GM19035 (cell line): Measurements from ENCODE around the gene RNGTT.
"Not testable (repeated sequence)": the region's sequence is repeated elsewhere in the genome, so short reads cannot be mapped to it uniquely, and the experiment has no call there.

ENCODE experiments used
- ATAC-seq: cut with Tn5 transposase; IDR thresholded peaks from one replicate; pipeline ENCODE4 v1.9.1; 2021; ENCODE audit not compliant: unreplicated experiment

RNGTT gene

GRCh38 chr6:88914895-88915598, 48.4 kb downstream of the RNGTT start:
- no peak for ATAC-seq

- no peak for ATAC-seq
Measured at GRCh38 chr6:88914180-88914579, 49.2 kb downstream of the RNGTT start.

- no peak for ATAC-seq
Measured at GRCh38 chr6:88913471-88913870, 49.9 kb downstream of the RNGTT start.

GRCh38 chr6:88910922-88911778, 52.3 kb downstream of the RNGTT start:
- ATAC-seq, result no peak

GRCh38 chr6:88908598-88909548, 54.5 kb downstream of the RNGTT start:
- ATAC-seq, result no peak

GRCh38 chr6:88907148-88907547, 56.3 kb downstream of the RNGTT start:
- ATAC-seq, result not testable (repeated sequence)

GRCh38 chr6:88899569-88900316, 63.7 kb downstream of the RNGTT start:
- ATAC-seq, result no peak

- no peak for ATAC-seq
Measured at GRCh38 chr6:88895911-88896310, 67.5 kb downstream of the RNGTT start.

GRCh38 chr6:88890860-88891845, 72.3 kb downstream of the RNGTT start:
- no peak for ATAC-seq

- no peak for ATAC-seq
Measured at GRCh38 chr6:88890394-88890793, 73.0 kb downstream of the RNGTT start.

- no peak for ATAC-seq
Measured at GRCh38 chr6:88884361-88884760, 79.1 kb downstream of the RNGTT start.

GRCh38 chr6:88882536-88882935, 80.9 kb downstream of the RNGTT start:
- no peak for ATAC-seq

GRCh38 chr6:88881451-88881850, 82.0 kb downstream of the RNGTT start:
- ATAC-seq, result no peak

GRCh38 chr6:88880021-88880420, 83.4 kb downstream of the RNGTT start:
- ATAC-seq, result no peak

GRCh38 chr6:88877893-88878292, 85.5 kb downstream of the RNGTT start:
- ATAC-seq, result no peak

- no peak for ATAC-seq
Measured at GRCh38 chr6:88872962-88873361, 90.5 kb downstream of the RNGTT start.

- no peak for ATAC-seq
Measured at GRCh38 chr6:88871498-88871897, 91.9 kb downstream of the RNGTT start.

GRCh38 chr6:88870717-88871330, 92.6 kb downstream of the RNGTT start:
- no peak for ATAC-seq
